AG20443 (cell line): ENCODE measurements around the gene NFATC2.

Experiments
- DNase-seq: peaks from one replicate; pipeline ENCODE4 v3.0.0; 2012; ENCODE audit warnings: low spot score, mixed read lengths

Gene NFATC2

GRCh38 chr20:51412951-51413481, 129.5 kb downstream of the NFATC2 start:
- DNase-seq, result peak; percentile 82

GRCh38 chr20:51412333-51412871, 130.1 kb downstream of the NFATC2 start:
- peak; percentile 70 for DNase-seq

DNA sequence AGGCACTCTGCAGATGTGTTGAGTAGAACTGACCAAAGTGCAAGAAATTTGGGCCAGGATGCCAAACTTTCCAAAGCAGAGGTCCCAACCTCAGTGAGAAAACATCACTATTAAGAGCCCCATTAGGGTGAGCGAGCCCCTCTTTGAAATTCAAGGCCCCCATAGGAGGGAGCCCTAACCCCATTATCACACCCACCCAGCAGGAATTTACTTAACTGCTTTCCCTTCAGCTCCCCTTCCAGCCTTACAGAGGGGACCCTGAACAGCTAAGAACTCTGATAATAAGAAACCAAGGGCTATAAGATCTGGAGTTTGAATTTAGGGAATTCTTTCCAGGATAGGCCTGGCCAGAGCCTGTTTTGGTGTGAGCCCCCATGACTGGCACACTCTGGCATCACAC, 130.6 kb downstream of the NFATC2 start:
- DNase-seq, result no peak

DNA sequence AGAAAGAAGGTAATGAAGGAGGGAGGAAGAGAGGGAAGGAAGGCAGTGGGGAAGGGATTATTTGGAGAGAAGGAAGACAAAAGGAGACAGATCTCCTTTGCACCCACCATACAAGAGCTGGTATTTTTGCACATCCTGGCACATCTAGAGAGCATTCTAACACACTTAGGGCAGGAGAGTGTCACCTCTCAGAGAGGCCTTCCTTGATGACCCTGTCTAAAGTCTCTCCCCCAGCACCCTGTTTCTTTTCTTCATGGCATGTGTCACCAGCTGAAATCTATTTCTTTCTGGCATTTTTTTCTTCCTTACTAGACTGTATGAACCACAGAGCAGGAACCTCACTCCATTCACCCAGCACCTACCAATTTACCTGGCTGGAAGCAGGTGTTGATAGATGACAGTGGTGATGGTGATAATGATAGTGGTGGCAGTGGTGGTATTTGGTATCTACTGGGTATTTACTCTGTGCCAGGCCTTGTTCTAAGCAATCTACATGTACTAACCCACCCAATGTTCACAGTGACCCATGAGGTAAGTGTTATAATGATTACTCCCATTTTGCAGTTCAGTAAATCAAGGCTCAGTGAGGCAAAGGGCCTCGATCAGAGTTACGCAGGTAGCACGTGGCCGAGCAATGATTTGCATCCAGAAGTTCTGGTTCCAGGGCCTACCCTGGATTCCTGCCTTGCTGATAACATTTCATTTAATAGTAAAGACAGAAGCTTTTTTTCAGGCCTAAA, 131.8 kb downstream of the NFATC2 start:
- DNase-seq, result no peak

DNA sequence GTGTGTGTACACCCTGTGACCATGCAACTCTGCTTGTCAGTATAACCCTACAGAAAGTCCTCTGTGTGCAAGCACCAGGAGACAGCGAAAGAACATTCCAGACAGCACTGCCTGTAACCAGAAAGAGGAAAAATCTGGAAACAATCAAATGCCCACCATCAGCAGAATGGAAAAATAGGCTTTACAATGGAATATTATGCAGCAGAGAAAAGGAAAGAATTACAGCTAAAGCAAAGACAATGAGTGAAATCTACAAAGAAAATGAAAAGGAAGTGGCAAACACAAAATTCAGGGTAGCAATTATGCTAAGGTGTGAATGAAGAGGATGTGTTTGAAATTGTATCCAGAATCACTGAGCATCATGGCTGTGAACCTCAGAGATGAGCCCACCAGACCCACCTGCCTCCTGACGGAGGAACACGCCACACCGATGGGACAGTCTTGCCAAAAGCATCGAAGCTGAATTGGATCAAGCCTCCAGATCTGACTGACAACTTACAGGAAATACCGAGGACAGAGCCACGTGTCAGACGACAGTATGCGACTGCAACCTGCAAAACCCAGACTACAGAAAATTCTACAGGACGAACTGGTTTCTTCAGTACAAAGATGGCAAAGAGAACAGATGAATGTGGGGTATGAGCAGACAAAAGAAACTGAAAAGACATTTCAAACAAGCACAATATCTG, 133.2 kb downstream of the NFATC2 start:
- DNase-seq, result no peak

DNA sequence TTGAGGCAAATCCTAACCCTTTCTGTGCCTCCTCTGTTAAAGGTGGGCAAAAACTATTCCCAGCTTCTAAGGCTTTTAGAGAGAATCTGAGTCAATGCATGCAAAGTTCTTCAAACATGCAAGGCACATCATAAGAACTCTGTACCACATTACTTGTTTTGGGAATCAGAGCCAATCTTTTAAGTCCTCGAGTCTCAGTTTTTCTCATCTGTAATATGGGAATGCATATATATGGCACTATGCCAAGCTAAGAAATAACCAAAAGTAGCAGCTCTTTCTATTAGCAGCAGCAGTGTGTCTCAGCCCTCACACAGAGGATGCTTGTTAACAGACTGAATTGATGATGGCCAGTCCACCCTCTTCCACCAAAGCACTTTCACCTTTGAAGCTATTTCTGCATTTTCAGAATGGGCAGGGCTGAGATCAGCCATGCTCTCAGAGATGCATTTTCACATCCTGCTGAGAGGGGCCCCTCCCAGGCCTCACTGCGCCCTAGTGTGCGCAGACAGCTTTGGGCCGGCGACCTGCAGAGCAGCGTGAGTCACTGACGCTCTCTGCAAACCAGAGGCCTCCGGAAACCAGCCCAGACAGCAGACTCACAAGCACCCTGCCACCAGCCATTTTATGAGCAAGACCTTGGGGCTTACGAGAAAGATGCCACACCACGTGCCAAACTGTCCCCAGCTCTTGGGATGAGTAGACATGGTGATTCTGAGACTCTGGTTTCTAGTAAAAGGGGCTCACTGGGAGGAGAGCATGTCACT, 138.0 kb downstream of the NFATC2 start:
- DNase-seq, result no peak

GRCh38 chr20:51403466-51404220, 138.9 kb downstream of the NFATC2 start:
- DNase-seq, result no peak

DNA sequence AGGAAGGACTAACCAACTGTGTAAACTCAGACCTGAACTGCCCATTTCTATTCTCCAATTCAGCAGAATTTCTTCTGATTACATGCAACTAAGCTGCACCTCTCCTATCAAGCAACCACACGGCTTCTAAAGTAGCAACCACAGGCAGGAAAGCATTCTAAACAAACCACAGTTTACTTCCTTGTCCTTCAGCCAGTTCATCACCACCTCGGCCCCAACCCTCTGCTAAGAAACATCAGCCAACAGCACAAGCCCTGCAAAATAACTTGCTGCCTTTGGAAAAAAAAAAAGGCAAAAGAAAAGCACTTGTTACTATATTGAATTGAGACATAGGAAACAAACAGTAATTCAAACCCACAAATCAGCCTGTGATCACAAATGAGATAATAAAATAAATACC, 140.3 kb downstream of the NFATC2 start:
- no peak for DNase-seq

DNA sequence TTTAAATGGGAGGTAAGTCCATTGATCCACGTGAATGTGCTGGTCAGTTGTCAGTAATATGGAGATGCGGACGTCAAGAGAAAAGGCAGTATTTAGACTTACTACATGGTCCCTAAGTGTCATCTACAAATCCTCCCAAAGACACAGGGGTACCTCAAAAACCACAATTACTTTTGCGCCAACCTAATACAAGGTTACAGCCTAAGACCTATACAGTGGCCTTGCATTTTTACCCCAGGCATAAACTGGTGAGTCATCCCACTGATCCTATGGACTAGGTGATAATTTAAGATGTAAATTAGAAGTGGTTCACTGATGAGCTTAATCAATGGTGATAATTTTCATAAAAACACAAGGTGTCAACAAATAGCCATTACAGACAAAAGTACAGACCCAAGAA, 141.0 kb downstream of the NFATC2 start:
- DNase-seq, result no peak

GRCh38 chr20:51400051-51400926, 142.2 kb downstream of the NFATC2 start:
- DNase-seq, result no peak

DNA sequence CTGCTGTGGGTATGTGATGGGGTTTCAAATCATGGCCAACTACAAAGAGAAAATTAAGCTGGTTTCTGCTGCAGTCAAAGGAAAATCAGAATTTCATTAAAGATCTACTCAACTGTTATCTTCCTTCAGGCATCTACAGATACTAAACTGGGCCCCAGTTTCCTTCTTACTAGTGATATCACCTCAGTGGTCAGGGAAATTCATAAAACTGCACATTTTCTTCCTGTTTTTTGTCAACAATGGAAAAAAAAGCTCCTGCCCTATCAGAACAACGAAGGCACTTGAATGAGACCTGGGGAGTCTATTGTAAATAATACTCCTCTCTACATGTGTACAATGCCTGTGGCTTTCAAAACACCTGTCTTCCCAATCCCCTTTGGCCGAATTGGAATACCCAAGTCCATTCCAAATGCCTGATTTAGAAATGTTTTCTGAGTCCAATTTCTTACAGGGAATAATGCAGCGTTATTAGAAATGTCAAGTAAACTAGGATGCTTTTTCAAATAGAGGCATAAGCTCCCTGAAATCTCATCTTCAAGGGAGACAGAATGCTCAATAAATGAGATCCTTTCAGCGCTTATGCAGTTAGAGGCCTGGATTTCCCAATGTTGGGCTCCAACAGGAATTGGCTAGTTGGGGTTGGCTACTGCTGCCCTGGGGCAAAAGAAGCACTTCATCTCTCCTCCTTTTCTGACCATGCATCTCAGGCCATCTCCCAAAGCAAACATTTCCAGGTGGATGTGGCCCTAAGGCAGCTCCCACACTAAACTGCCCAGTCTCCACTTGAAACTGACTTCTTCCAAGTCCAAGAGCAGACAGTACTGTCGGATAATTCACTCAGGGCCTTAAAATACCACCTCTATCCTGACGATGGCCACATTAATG, 143.3 kb downstream of the NFATC2 start:
- no peak for DNase-seq

DNA sequence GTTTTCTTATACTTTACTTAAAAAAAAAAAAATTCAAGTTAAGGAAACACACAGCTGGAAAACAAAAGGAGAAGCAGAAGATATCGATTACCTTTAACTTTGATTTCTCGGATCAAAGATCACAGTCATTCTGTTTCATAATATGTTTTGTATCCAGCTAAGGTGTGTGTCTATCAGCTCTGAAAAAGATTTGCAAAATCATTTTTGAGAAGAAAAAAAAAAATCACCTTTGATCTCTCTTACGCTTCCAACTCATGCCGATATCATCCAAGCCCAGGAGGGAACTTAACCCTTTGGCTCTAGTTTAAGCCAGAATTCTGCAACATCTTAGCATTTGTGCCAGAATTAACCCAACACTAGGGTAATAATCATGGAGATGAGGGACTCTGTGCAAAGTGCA, 144.0 kb downstream of the NFATC2 start:
- no peak for DNase-seq

GRCh38 chr20:51398083-51398482, 144.4 kb downstream of the NFATC2 start:
- no peak for DNase-seq

DNA sequence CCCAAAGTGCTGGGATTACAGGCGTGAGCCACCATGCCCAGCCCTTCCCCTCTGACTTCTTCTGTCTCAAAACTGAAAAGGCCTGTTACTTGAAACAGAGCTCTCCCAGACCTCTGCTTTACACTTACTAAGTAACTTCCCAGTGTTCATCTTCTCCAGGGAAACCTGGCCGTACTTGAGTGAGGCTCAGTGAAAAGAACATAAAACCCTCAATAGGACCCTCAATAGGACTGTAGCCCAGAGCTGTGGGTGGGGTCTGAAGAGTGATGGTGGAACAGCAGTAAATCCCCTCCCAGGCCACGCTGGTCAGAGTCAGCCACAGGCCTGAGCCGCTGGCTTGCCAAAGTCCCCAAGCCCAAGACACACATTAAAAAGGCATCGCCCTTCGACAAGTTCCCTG, 145.4 kb downstream of the NFATC2 start:
- DNase-seq, result no peak

- DNase-seq, result no peak
Measured at GRCh38 chr20:51396365-51396909, 146.1 kb downstream of the NFATC2 start.

DNA sequence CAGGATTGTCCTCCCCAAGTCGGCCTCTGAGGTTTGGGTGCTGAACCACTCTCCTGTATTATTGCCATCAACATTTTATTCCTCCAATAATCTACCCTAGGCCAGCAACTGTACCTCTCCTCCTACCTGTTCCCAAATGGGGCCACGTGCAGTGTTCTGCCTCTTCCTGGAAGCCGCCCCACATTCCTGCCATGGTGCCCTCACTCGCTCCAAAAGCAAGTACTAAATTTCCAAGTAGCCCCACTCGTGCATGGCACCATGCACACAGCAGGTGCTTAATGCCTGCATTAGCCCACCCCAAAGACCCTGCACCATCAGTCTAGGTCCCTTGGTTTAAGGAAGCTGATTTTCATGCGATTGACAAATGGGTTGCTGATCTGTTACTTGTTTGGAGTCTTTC, 147.8 kb downstream of the NFATC2 start:
- no peak for DNase-seq

DNA sequence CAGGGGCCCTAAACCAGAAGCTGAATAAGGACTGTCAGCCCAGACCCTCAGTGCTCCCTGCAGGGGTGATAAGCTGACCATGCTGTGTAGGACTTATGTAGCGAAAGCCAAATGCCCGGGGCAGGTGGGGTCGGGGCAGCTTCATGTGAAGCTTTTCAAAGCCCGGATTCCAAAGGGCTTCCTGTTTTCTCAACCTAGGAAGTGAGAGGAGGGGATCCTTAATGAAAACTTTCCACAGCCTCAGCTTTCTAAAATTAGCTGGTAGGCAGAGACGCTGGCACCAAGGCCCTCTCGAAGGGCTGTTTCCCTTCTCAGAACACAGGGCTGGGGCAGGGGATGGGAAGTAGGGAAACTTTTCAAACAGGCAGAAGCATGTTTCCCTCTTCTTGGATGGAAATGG, 148.9 kb downstream of the NFATC2 start:
- DNase-seq, result no peak

- DNase-seq, result no peak
Measured at GRCh38 chr20:51392614-51393186, 149.8 kb downstream of the NFATC2 start.

DNA sequence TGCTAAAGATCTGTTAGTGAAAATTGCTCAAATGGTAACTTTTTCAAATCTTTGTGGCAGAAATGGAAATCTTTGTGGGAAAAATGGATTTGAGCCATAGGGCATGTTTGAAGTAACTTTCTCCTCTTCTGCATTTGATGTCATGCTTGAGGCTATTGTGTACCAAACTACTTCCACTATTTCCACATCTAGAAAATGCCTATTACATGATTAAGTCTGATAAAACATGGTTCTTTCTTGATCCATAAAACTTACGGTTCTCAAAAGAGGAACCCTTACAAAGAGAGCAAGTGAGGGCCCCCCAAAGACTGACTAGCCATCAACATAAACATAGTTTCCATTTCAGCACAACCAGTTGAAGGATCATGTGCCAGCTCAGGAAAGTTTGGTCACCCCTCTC, 150.6 kb downstream of the NFATC2 start:
- DNase-seq, result no peak
